Measurements from ENCODE around the gene ERCC3. TPM values are rescaled to one million over a fixed set of nuclear protein-coding genes. Genes with fewer than 3 reads are reported as not detected.

Gene ERCC3
- polyA plus RNA-seq, 2 of the 4 experiments (the other 2 are of a cell fraction), result 57.9 to 68.3 TPM

DNA sequence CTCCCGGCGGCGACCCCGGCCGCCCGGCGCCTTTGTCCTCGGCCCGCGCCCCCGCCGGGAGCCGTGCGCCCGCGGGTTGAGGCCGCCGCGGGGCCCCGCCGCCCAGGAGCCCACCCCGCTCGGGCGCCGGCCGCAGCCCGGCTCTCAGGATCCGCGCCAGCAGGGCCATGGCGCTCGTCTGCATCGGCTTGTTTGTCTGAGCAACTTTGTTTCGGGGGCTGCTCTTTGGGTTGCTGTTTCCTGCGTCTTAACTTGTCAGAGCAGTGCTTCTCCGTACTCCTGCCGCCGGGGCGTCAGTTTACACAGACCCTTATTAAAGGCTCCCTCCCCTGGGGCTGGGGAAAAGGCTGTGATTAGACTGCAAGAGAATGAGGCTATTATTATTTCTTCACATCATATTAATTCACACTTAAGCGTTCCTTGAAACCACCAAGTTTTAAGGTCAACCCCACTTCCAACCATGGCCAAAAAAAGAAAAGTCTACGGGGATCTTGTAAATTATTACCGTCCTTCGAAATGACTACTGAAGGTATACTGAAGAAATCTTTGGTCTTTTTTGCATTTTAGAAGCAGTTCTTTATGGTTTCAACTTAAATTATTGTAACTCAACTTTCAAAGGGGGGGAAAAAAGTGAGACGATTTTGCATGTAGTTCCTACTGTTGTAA, 73.7 kb downstream of the ERCC3 start, which contains the start of gene CYP27C1:
CYP27C1 (minus strand) TSS at position 198 of the 666 bp plus-strand sequence; CDS start at position 169, 29 bp downstream.
- H3K4me3 ChIP-seq, result peak within 1 kb of the TSS; percentile 89

DNA sequence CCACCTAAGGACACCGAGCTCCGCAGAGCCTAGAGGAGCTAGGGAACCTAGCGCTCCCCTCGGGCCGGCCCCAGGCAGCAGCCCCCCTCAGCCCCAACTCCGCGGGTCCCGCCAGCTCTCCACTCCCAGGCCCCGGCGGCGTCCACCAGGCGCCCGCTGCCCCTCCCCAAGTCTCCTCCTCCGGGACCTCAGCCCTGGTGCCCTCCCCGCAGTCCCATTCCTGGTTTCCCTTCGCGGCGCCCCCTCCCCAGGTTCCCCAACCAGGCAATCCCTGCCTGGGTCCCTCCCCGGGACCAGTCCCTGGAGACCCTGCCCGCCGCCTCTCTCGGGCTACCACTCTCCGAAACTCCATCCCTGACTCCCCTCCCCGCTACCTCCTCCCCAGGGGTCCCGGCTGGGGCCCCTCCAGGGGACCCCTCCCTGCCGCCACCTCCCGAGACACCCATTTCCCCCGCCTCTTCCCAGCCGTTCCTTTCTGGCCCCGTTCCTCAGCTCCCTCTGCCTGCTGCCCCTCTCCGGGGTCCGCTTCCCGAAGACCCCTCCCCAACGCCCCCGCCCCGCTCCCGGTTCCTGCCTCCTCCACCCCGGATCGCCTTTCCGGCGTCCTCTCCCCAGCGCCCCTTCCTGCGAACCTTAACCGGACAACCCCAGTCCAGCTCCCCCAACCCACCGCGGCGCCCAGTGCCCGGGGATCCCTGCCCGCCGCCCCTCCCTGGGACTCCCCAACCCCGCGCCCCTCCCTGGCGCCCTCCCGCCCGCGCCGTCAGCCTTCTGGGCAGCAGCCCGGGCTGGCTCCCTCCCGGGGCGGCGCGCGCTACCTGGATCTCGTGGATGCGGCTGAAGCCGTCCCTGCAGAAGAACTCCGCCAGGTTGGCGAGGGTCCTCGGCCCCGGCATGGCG, 74.5 kb downstream of the ERCC3 start:
- DNase-seq (ENCODE audit: low read depth in 1 of 2, low spot score in 1 of 2) (peak; percentile 32 to 39), ATAC-seq (peak; percentile 55 to 72), FAIRE-seq (no peak)
- Histone ChIP-seq H3K27ac (peak overlapping the region; percentile 93 to 95), H3K9me3 (peaks cover 3% of the 10 kb centered on the region; the same call in 1 of the 3 replicates), H3K4me1 (peaks cover 21% of the 10 kb centered on the region), H3K4me2 (peak overlapping the region; percentile 85), H3K4me3 (peak overlapping the region; percentile 89)
- ChIA-PET POLR2A (no interaction called here), CTCF (interaction anchor here (0.7 to 1.0 kb wide), 3 partner anchors 17 to 22 kb away, joined by 3 to 5 read pairs (median 3); no protein-coding TSS in a partner anchor)
- WGBS (ENCODE audit: missing lambda C conversion rate), result 2% methylated on average over 25 of the region's 71 CpGs
- no peak for TF ChIP-seq KDM5A (IDR thresholded peaks at IDR 0.05)
- TF ChIP-seq RARB (CRISPR knock-in tag; IDR thresholded peaks at IDR 0.05), result no peak
- TF ChIP-seq JUN (IDR thresholded peaks at IDR 0.05), result 0 out of 5 replicates have a peak, but pooled peaks of 1 of the 2 experiments have one; percentile 13
- TF ChIP-seq POLR2A (IDR thresholded peaks at IDR 0.05; ENCODE audit: low read length), result peak; percentile 24; the same call in 1 of the 2 replicates

More for the DNA sequence above, 73.7 kb downstream of the ERCC3 start, which contains the start of gene CYP27C1:
- ATAC-seq, result peak; percentile 10 to 17; a peak in 4 of 6 replicates
- H3K9me3 ChIP-seq, result peaks cover 3% of the 10 kb centered on the region; the same call in 1 of the 3 replicates
- WGBS (ENCODE audit: missing lambda C conversion rate), result 3% methylated on average over 14 of the region's 43 CpGs
- peak within 1 kb of the TSS; percentile 85 for H3K4me2 ChIP-seq
- CTCF ChIA-PET, result interaction anchor here (1.0 kb wide), 1 partner anchor 23 kb away, joined by 5 read pairs; no protein-coding TSS in a partner anchor
- POLR2A ChIA-PET, result no interaction called here
- 0 out of 5 replicates have a peak, but pooled peaks of 1 of the 2 experiments have one; percentile 11 for TF ChIP-seq JUN (IDR thresholded peaks at IDR 0.05)
- no peak for TF ChIP-seq NFE2L2 (conservative IDR thresholded peaks at IDR 0.05; ENCODE audit: low read length)
- peak within 1 kb of the TSS; percentile 93 to 95 for H3K27ac ChIP-seq
- no peak for FAIRE-seq
- peaks cover 29% of the 10 kb centered on the region for H3K4me1 ChIP-seq
- DNase-seq (ENCODE audit: low read depth in 1 of 2, low spot score in 1 of 2), result peak in 1 of 2 experiments; percentile 28

DNA sequence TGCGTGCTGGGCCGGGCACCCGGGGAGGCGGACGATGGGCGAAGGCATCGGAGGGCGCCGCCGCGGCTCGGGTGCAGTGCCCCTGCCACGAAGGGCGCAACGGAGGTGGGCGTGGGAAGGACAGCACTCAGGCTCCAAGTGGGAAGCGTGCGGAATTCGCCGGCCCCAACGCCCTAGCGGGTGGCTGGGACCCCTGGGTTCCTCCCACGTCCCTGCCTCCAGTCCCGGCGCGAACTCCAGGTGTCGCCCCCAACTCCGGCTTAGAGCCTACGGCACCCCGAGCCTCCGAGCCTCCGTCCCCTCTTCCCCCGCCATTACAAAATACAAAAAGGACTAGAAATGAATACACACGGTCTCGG, 75.2 kb downstream of the ERCC3 start:
- peaks cover 17% of the 10 kb centered on the region for H3K4me1 ChIP-seq
- no peak for FAIRE-seq
- H3K27ac ChIP-seq, result peak overlapping the region; percentile 93 to 95
- WGBS (ENCODE audit: missing lambda C conversion rate), result under 1% methylated on average over 23 of the region's 35 CpGs
- peak overlapping the region; percentile 85 for H3K4me2 ChIP-seq
- H3K9me3 ChIP-seq, result peaks cover 6% of the 10 kb centered on the region; the same call in 2 of the 3 replicates
- peak overlapping the region; percentile 89 for H3K4me3 ChIP-seq
- DNase-seq (ENCODE audit: low read depth in 1 of 2, low spot score in 1 of 2), result peak; percentile 31 to 40
- ChIA-PET CTCF (interaction anchor here (0.7 to 1.0 kb wide), 3 partner anchors 16 to 23 kb away, joined by 3 to 5 read pairs (median 3); no protein-coding TSS in a partner anchor), POLR2A (no interaction called here)
- ATAC-seq, result peak; percentile 71 to 72
- TF ChIP-seq NPAS2 (CRISPR knock-in tag; IDR thresholded peaks at IDR 0.05; ENCODE audit: borderline replicate concordance), result no peak
- TF ChIP-seq, protein P1, sequence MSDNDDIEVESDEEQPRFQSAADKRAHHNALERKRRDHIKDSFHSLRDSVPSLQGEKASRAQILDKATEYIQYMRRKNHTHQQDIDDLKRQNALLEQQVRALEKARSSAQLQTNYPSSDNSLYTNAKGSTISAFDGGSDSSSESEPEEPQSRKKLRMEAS (IDR thresholded peaks at IDR 0.05), result peak; percentile 19; the same call in 1 of the 2 replicates

DNA sequence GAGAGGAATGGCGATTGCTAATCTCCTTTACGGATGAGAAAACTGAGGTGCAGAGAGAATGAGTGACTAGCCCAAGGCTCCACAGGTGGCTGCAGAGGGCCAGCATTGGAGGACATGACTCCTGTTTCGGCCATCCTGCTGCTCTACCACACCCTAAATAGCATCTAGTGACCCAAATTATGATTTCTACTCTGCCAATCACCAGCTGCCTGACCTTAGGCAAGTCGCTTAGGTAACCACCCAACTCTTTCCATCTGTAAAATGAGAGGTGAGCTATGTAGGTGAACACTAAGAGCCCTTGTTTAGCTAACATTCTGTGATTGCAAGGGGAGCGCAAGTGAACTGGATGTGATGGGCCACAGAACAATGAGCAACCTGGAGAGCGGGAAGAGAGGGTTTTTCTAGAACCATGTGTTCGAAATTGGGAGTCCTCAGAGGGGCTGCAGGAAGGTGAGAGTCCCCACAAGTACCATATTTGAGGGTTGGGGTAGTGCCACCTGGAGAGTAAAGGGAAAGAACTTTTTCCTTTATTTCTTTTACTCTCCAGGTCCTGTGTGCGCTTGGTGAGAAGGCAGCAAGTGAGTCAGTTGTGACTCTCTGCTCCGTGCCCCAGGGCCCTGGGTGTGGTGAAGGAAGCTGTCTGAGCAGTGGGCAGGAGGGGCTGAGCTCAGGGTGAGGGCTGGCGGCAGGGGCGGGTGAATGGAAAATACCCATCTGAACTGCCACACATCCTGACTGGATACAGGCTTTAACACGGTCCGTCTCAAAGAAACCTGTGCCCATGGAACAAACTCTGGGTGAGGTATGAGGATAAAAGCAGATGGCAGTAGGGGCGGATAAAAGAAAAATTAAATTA, 76.2 kb downstream of the ERCC3 start:
- ChIA-PET CTCF (interaction anchor here (0.6 to 2.0 kb wide), 5 partner anchors 20 to 478 kb away, joined by 3 to 10 read pairs (median 3); no protein-coding TSS in a partner anchor), POLR2A (interaction anchor here (1.2 kb wide), 1 partner anchor 76 kb away, joined by 11 read pairs; the partner anchor contains the start of gene ERCC3)
- WGBS (ENCODE audit: missing lambda C conversion rate), result 28% methylated on average over 14 of the region's 14 CpGs
- TF ChIP-seq RAD21 (conservative IDR thresholded peaks at IDR 0.05 in 1 of 2, IDR thresholded peaks at IDR 0.05 in 1 of 2) (0 out of 5 replicates have a peak, but pooled peaks of 1 of the 2 experiments have one; percentile 2), FOSL2 (IDR thresholded peaks at IDR 0.05) (no peak), FOSL2 (CRISPR knock-in tag; IDR thresholded peaks at IDR 0.05) (peak; percentile 80), EHMT2 (IDR thresholded peaks at IDR 0.05; ENCODE audit: low read depth) (no peak), KDM1A (IDR thresholded peaks at IDR 0.05; ENCODE audit: low read depth) (no peak), JUN (IDR thresholded peaks at IDR 0.05) (0 out of 5 replicates have a peak, but pooled peaks of 1 of the 2 experiments have one; percentile 31), NPAS2 (CRISPR knock-in tag; IDR thresholded peaks at IDR 0.05; ENCODE audit: borderline replicate concordance) (no peak), GATA3 (IDR thresholded peaks at IDR 0.05; ENCODE audit: borderline replicate concordance) (peak; percentile 19; the same call in 1 of the 2 replicates)
- TF ChIP-seq, protein P2, sequence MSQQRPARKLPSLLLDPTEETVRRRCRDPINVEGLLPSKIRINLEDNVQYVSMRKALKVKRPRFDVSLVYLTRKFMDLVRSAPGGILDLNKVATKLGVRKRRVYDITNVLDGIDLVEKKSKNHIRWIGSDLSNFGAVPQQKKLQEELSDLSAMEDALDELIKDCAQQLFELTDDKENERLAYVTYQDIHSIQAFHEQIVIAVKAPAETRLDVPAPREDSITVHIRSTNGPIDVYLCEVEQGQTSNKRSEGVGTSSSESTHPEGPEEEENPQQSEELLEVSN (IDR thresholded peaks at IDR 0.05; ENCODE audit: borderline replicate concordance, low read depth), result peak; percentile 55; the same call in 1 of the 2 replicates
- peak overlapping the region; percentile 85 for H3K4me2 ChIP-seq
- peak; percentile 46 for FAIRE-seq
- peak overlapping the region; percentile 89 for H3K4me3 ChIP-seq
- H3K9me3 ChIP-seq, result peaks cover 12% of the 10 kb centered on the region; the same call in 2 of the 3 replicates
- H3K4me1 ChIP-seq, result peaks cover 13% of the 10 kb centered on the region
- peak; percentile 71 to 93 for DNase-seq (ENCODE audit: low read depth in 1 of 2, low spot score in 1 of 2)
- peak overlapping the region; percentile 93 to 95 for H3K27ac ChIP-seq
- peak; percentile 88 for ATAC-seq

Measured in A549 (cell line).